PC-3 (cell line): Measurements from ENCODE around the gene AOAH. TPM values are rescaled to one million over a fixed set of nuclear protein-coding genes. Genes with fewer than 3 reads are reported as not detected.
A peak's percentile ranks its signal among the peaks of the same experiment; 100 is the strongest.

Experiments used
- ATAC-seq: fragments of 200-7000 bp; cut with Tn5 transposase; 2 replicates; pipeline ENCODE4 v1.9.1; 2020; ENCODE audit warnings: mild to moderate bottlenecking, moderate library complexity
- BruUV-seq: library from RNA; stranded (reverse); fragments of 400-500 nt; replicated peaks from 2 replicates; lab custom pipeline; 2021; lab: Mats Ljungman, UMichigan
- CTCF ChIA-PET: fragments of 300-600 bp; sonication (Branson Sonifier 250); formaldehyde crosslinking; loops from one replicate; lab custom pipeline; 2022; ENCODE audit warnings: antibody characterized with exemption; lab: Charles Lee
- POLR2A ChIA-PET: fragments of 300-600 bp; sonication (Branson Sonifier 250); formaldehyde crosslinking; loops from one replicate; lab custom pipeline; 2022; ENCODE audit warnings: antibody characterized with exemption; ENCODE audit not compliant: unreplicated experiment; lab: Charles Lee
- DNase-seq: peaks from one replicate; pipeline ENCODE4 v3.0.0-alpha.2; 2015
- H2AFZ ChIP-seq: fragments of 300-600 bp; sonication (generic); 2 replicates; pipeline ENCODE4 v1.6.0; 2016; ENCODE audit warnings: antibody characterized with exemption, low read length
- H3F3A ChIP-seq: fragments of 300-600 bp; sonication (generic); one replicate; pipeline ENCODE4 v1.6.0; 2017; ENCODE audit warnings: antibody characterized with exemption, low read length, control low read depth, mild to moderate bottlenecking; ENCODE audit not compliant: unreplicated experiment
- H3K27ac ChIP-seq: fragments of 300-600 bp; sonication (generic); 2 replicates; pipeline ENCODE4 v1.5.1; 2016; ENCODE audit warnings: mild to moderate bottlenecking, low read length
- H3K27me3 ChIP-seq: fragments of 300-600 bp; sonication (generic); 2 replicates; pipeline ENCODE4 v1.6.1; 2016; ENCODE audit warnings: low read length, mixed read lengths
- H3K36me3 ChIP-seq: fragments of 300-600 bp; sonication (generic); 2 replicates; pipeline ENCODE4 v1.6.1; 2016; ENCODE audit warnings: low read depth, mixed run types, low read length, mixed read lengths
- H3K4me1 ChIP-seq: fragments of 300-600 bp; sonication (generic); 2 replicates; pipeline ENCODE4 v1.5.1; 2016; ENCODE audit warnings: low read length; ENCODE audit not compliant: insufficient read depth
- H3K4me2 ChIP-seq: fragments of 300-600 bp; sonication (generic); 2 replicates; pipeline ENCODE4 v1.6.0; 2016; ENCODE audit warnings: low read length
- H3K4me3 ChIP-seq: fragments of 300-600 bp; sonication (generic); 2 replicates; pipeline ENCODE4 v1.5.1; 2016; ENCODE audit warnings: mild to moderate bottlenecking, low read length, mixed read lengths
- H3K79me2 ChIP-seq: fragments of 300-600 bp; sonication (generic); 2 replicates; pipeline ENCODE4 v1.6.1; 2017; ENCODE audit warnings: low read length, mixed read lengths
- H3K9ac ChIP-seq: fragments of 300-600 bp; sonication (generic); 2 replicates; pipeline ENCODE4 v1.6.0; 2016; ENCODE audit warnings: mild to moderate bottlenecking, low read length
- H3K9me2 ChIP-seq: fragments of 300-600 bp; sonication (generic); replicated peaks from 2 replicates; pipeline ENCODE4 v1.6.1; 2016; ENCODE audit warnings: mixed run types, low read length, mixed read lengths
- H3K9me3 ChIP-seq: fragments of 300-600 bp; sonication (generic); 2 replicates; pipeline ENCODE4 v1.6.1; 2016; ENCODE audit warnings: low read length, mixed read lengths
- H4K20me1 ChIP-seq: fragments of 300-600 bp; sonication (generic); 2 replicates; pipeline ENCODE4 v1.6.1; 2016; ENCODE audit warnings: low read length, mixed read lengths
- EZH2 ChIP-seq: fragments of 300-600 bp; sonication (generic); IDR thresholded peaks from one replicate; pipeline ENCODE4 v1.6.1; 2017; ENCODE audit warnings: antibody characterized with exemption, mild to moderate bottlenecking, low read length; ENCODE audit not compliant: unreplicated experiment
- EZH2phosphoT487 ChIP-seq: fragments of 300-600 bp; sonication (generic); IDR thresholded peaks from 2 replicates; pipeline ENCODE4 v1.6.1; 2018; ENCODE audit warnings: mild to moderate bottlenecking, antibody characterized with exemption, low read length, borderline replicate concordance
- intact Hi-C: fragments of 100-400 bp; cut with micrococcal nuclease; formaldehyde crosslinking; loops from 2 replicates; pipeline ENCODE4 v1.9.0; 2023
- total RNA-seq: library from RNA; depleted of rRNA; stranded (reverse); fragments of >200 nt; gene quantifications from 2 replicates; pipeline ENCODE4 v1.2.3, GENCODE V29; 2014
- TF ChIP-seq, protein P1 (sequence below): fragments of 300-600 bp; sonication (generic); conservative IDR thresholded peaks from 2 replicates; pipeline ENCODE4 v1.5.1; 2017; ENCODE audit warnings: antibody characterized with exemption, low read depth, mild to moderate bottlenecking, low read length

Gene AOAH
- total RNA-seq, 1 experiment from 2014 or later, result not detected

DNA sequence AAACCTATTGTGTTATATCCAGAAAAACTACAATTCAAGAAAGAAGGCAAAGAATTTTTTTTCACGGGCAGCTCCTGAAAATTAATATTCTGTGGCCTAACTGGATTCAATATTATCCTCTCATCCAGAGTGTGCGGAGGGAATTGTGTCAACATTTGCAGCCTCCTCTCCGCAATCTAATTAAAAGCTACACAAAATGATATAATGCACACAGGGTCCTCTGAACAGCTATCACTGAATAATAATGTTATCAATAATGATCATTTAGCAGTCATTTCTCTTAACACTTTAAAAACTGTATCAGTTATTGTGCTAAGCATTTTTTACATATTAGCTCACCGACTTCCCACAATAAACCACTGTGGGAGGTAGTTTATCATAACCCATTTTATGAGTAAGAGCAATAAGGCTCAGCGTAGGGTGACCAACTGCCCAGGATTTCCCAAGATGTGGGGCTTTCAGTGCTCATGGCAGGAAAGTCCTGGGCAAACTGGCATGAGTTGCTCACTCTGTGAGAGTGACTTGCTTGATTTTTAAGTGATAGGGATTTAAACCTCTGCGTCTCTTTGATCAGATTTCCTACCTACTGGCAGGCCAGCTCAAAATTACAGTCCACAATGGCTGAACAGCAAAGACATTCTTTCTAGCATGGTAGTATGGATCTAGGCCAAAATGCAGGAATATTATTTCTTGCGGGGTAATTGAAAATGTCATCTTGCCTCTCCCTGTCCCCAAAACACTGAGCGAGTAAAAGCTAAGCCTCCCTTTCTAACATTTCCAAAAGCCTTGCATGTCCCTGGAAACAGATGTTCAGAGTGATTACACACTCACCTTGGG, 65.7 kb downstream of the AOAH start:
- Histone ChIP-seq H3K79me2 (no peaks in the 10 kb centered on the region), H4K20me1 (no peaks in the 10 kb centered on the region), H3K9me3 (no peaks in the 10 kb centered on the region), H3K9ac (peak overlapping the region; percentile 88), H3K36me3 (no peaks in the 10 kb centered on the region), H3K27ac (peak overlapping the region; percentile 100), H3F3A (peaks cover 11% of the 10 kb centered on the region), H3K4me2 (peak overlapping the region; percentile 85), H2AFZ (no peak overlapping the region), H3K27me3 (no peaks in the 10 kb centered on the region), H3K4me1 (peaks cover 46% of the 10 kb centered on the region), H3K9me2 (no peaks in the 10 kb centered on the region), H3K4me3 (peak overlapping the region; percentile 41; the same call in 1 of the 2 replicates)
- POLR2A ChIA-PET, result interaction anchor here (0.6 to 0.7 kb wide), 2 partner anchors 57 to 241 kb away, joined by 4 to 7 read pairs; no protein-coding TSS in a partner anchor
- DNase-seq (peak; percentile 91), ATAC-seq (peak; percentile 85)
- CTCF ChIA-PET, result no interaction called here
- intact Hi-C loops, result no loop called here
- no peak for TF ChIP-seq EZH2phosphoT487
- TF ChIP-seq, protein P1, sequence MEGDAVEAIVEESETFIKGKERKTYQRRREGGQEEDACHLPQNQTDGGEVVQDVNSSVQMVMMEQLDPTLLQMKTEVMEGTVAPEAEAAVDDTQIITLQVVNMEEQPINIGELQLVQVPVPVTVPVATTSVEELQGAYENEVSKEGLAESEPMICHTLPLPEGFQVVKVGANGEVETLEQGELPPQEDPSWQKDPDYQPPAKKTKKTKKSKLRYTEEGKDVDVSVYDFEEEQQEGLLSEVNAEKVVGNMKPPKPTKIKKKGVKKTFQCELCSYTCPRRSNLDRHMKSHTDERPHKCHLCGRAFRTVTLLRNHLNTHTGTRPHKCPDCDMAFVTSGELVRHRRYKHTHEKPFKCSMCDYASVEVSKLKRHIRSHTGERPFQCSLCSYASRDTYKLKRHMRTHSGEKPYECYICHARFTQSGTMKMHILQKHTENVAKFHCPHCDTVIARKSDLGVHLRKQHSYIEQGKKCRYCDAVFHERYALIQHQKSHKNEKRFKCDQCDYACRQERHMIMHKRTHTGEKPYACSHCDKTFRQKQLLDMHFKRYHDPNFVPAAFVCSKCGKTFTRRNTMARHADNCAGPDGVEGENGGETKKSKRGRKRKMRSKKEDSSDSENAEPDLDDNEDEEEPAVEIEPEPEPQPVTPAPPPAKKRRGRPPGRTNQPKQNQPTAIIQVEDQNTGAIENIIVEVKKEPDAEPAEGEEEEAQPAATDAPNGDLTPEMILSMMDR, result no peak
- no peak for TF ChIP-seq EZH2
- no TSS peak for BruUV-seq

DNA sequence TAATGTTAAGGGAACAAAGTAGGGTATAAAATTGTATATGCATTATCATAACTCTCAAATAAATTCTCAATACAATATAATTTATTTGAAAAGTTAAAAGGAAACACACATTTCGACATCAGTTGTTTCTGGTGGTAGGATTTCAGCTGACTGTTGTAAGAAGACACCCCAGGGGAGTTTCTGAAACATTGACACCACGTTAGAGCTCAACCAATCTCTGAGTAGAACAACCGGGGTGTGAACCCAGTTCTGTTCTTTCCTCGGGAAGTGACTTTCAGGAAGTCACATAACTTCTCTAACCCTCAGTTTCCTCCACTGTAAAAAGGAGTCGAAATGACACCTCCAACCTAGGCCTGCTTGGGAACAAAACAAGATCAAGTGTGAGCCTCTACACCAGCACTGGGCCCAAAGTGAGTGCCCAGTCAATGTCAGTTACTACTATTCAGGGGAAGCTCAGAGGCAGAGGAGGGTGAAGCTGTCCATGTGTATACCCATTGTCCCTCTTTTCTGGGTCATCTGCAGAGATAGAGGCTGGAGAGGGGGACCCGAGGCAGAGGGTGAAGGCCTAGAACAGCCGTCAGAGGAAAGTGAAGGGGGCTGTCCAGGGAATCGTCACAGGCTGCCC, 67.1 kb downstream of the AOAH start:
- no peak overlapping the region for H3K4me2 ChIP-seq
- no peak for ATAC-seq
- POLR2A ChIA-PET, result no interaction called here
- H3K36me3 ChIP-seq, result no peaks in the 10 kb centered on the region
- TF ChIP-seq EZH2phosphoT487 (no peak), EZH2 (no peak)
- TF ChIP-seq, protein P1, result no peak
- H3K79me2 ChIP-seq, result no peaks in the 10 kb centered on the region
- H3K9ac ChIP-seq, result no peak overlapping the region
- CTCF ChIA-PET, result no interaction called here
- H4K20me1 ChIP-seq, result no peaks in the 10 kb centered on the region
- H3K27ac ChIP-seq, result no peak overlapping the region
- no peaks in the 10 kb centered on the region for H3K9me3 ChIP-seq
- no peaks in the 10 kb centered on the region for H3K27me3 ChIP-seq
- intact Hi-C loops, result no loop called here
- no TSS peak for BruUV-seq
- no peaks in the 10 kb centered on the region for H3K9me2 ChIP-seq
- H3F3A ChIP-seq, result peaks cover 11% of the 10 kb centered on the region
- H3K4me3 ChIP-seq, result no peak overlapping the region
- no peak overlapping the region for H2AFZ ChIP-seq
- peaks cover 59% of the 10 kb centered on the region for H3K4me1 ChIP-seq
- DNase-seq, result no peak
